Measurements from ENCODE around the gene AKAP13.
"Not testable (repeated sequence)": the region's sequence is repeated elsewhere in the genome, so short reads cannot be mapped to it uniquely, and the experiment has no call there.

AKAP13 gene

GRCh38 chr15:85571780-85572179, 191.4 kb downstream of the AKAP13 start:
- DNase-seq (ENCODE audit: low read depth) = no peak

DNA sequence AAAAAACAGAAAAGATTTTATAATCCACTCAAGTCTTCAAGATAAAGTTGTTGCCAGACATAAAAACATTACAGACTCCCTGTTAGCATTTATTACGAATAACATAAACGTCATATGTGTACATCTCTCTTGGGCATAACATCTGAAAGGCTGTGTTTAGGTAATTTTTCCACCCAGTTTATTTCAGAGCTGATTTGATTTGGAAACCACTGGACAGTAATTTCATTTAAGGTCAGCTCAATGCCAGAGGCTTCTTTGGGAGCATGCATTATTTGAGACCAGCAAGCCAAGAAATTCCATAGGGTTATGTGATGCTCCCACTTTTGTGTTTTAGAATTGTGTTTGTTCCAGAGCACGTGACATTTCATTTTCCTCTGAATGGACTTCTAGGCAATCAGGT, 196.0 kb downstream of the AKAP13 start:
- no peak for DNase-seq (ENCODE audit: low read depth)

- DNase-seq (ENCODE audit: low read depth) = no peak
Measured at GRCh38 chr15:85578941-85579701, 198.7 kb downstream of the AKAP13 start.

GRCh38 chr15:85579957-85580694, 199.7 kb downstream of the AKAP13 start:
- no peak for DNase-seq (ENCODE audit: low read depth)

- DNase-seq (ENCODE audit: low read depth) = no peak
Measured at GRCh38 chr15:85580879-85581278, 200.5 kb downstream of the AKAP13 start.

DNA sequence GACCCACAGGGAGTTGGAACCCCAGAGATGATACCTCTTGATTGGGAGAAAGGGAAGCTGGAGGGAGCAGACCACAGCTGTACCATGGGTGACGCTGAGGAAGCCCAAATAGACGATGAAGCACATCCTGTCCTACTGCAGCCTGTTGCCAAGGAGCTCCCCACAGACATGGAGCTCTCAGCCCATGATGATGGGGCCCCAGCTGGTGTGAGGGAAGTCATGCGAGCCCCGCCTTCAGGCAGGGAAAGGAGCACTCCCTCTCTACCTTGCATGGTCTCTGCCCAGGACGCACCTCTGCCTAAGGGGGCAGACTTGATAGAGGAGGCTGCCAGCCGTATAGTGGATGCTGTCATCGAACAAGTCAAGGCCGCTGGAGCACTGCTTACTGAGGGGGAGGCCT, 201.1 kb downstream of the AKAP13 start:
- no peak for DNase-seq (ENCODE audit: low read depth)

GRCh38 chr15:85582131-85583079, 202.0 kb downstream of the AKAP13 start:
- peak; percentile 50 for DNase-seq (ENCODE audit: low read depth)

- DNase-seq (ENCODE audit: low read depth) = no peak
Measured at GRCh38 chr15:85583442-85583841, 203.0 kb downstream of the AKAP13 start.

GRCh38 chr15:85583923-85584390, 203.6 kb downstream of the AKAP13 start:
- no peak for DNase-seq (ENCODE audit: low read depth)

GRCh38 chr15:85584872-85585271, 204.5 kb downstream of the AKAP13 start:
- no peak for DNase-seq (ENCODE audit: low read depth)

GRCh38 chr15:85586196-85586595, 205.8 kb downstream of the AKAP13 start:
- not testable (repeated sequence) for DNase-seq (ENCODE audit: low read depth)

GRCh38 chr15:85587707-85588411, 207.5 kb downstream of the AKAP13 start:
- DNase-seq (ENCODE audit: low read depth) = no peak

GRCh38 chr15:85588677-85589076, 208.3 kb downstream of the AKAP13 start:
- no peak for DNase-seq (ENCODE audit: low read depth)

DNA sequence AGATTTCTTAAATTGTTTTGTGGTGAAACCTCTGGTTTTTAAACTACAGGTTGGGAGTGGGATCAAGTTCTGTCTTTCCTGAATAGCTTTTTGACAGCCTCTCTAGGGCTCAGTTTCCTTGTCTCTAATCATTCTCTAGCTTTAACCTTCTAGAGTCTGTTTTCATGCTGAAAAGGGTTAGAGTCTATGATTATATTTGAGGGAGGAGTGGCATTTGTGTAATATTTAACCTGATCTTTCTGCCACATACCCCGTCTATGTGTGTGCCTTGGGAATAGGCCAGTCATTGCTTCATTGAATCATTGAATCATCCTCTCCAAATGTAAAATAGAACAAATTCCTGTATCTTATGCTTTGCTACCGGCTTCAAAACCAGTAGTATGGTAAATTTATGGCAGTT, 209.4 kb downstream of the AKAP13 start:
- DNase-seq (ENCODE audit: low read depth) = no peak

DNA sequence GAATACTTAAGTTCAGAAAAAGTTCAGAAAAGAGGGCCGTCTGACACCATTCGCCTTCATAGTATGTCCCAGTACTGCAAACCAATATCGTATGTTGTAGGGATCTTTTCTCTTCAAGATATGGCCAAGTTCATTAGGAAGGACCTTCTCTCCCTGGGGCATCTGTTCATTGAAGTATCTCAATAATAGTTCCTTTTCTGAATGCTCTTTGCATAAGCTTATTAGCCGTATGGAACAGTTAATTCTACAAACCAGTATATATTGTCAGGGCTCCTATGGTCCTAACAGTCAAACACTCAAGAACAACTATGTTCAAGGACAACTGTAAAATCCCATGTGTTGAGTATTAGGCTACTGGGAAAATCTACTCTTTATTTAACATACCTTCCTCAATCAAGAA, 211.2 kb downstream of the AKAP13 start:
- DNase-seq (ENCODE audit: low read depth) = no peak

GRCh38 chr15:85592148-85592547, 211.7 kb downstream of the AKAP13 start:
- no peak for DNase-seq (ENCODE audit: low read depth)

- no peak for DNase-seq (ENCODE audit: low read depth)
Measured at GRCh38 chr15:85593809-85594445, 213.5 kb downstream of the AKAP13 start.

DNA sequence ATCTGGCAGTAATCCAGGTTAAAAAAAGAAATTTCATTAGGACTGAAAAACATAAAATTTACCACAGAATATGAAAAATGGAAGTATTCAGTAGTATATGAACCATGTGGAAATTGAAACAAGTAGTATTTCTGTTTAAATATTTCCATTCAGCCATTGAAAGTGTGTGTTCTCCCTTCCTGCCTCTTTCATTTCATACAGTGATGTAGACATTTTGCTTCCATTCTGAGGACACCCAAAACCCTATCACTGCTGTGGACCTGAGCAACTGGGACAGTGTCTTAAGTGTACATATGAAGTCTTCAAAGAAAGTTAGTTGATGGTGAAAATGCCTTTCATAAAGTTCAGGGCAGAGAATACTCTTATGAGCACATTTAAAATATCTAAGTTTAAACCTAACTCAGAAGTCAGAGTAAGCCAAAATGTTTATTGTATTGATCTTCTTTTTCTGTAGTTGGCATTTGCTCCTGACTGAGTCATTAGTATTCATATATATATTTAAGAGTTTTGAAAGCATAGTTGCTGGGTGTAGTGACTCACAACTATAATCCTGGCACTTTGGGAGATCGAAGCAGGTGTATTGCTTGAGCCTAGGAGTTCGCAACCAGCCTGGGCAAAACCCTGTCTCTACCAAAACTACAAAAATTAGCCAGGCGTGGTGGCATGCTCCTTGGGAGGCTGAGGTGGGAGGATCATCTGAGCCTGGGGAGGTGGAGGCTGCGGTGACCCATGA, 215.6 kb downstream of the AKAP13 start:
- no peak for DNase-seq (ENCODE audit: low read depth)

GRCh38 chr15:85597155-85597815, 216.9 kb downstream of the AKAP13 start:
- no peak for DNase-seq (ENCODE audit: low read depth)

DNA sequence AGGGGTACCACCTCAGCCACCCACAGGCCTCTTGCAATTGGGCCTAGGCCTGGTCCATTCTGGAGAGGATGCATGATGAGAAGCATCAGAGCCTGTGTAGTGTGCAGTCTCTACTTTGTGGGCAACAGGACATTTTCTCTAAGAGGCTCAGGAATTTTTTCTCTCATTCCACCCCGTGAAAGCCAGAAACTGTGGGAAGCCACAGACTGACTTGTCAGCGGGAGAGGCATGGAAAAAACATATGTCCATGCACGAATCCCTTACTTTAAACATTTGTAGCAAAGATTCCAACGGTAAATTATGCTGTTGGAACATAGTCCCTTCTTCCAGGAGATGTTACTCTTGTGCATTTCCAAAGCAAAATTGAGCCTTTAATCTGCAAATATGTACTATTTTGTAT, 217.8 kb downstream of the AKAP13 start:
- DNase-seq (ENCODE audit: low read depth) = no peak
